ENCODE measurements around the gene GPATCH2L.

Gene GPATCH2L

GRCh38 chr14:76186308-76187027, 34.7 kb downstream of the GPATCH2L start:
- no peaks in the 10 kb centered on the region for H4K20me1 ChIP-seq (ENCODE audit: insufficient read depth, low read length)
- H2AFZ ChIP-seq (ENCODE audit: low read length): no peak overlapping the region
- H3K9me2 ChIP-seq (ENCODE audit: low read depth, low read length): no peaks in the 10 kb centered on the region
- no peaks in the 10 kb centered on the region for H3K27me3 ChIP-seq (ENCODE audit: insufficient read depth, low read length)
- no peak overlapping the region for H3K4me3 ChIP-seq (ENCODE audit: low read depth, low read length, poor library complexity, severe bottlenecking)
- TF ChIP-seq EZH2 (IDR thresholded peaks at IDR 0.05; ENCODE audit: borderline replicate concordance, low read length) (no peak), CTCF (IDR thresholded peaks at IDR 0.05; ENCODE audit: low read length) (no peak)
- no peak overlapping the region for H3K9ac ChIP-seq (ENCODE audit: low read length)
- peaks cover 72% of the 10 kb centered on the region for H3K36me3 ChIP-seq (ENCODE audit: insufficient read depth, low read length)
- no peaks in the 10 kb centered on the region for H3F3A ChIP-seq (ENCODE audit: insufficient read depth, low read length)
- no peak overlapping the region for H3K27ac ChIP-seq (ENCODE audit: low read depth, low read length, poor library complexity, severe bottlenecking)
- no peaks in the 10 kb centered on the region for H3K9me3 ChIP-seq (ENCODE audit: low read length)
- peaks cover 9% of the 10 kb centered on the region for H3K4me1 ChIP-seq (ENCODE audit: insufficient read depth, low read length, severe bottlenecking)
- H3K79me2 ChIP-seq (ENCODE audit: insufficient read depth, low read length): peaks cover 4% of the 10 kb centered on the region; the same call in 1 of the 2 replicates
- no peak overlapping the region for H3K4me2 ChIP-seq (ENCODE audit: low read length)

- H3K79me2 ChIP-seq (ENCODE audit: insufficient read depth, low read length): no peaks in the 10 kb centered on the region
- TF ChIP-seq CTCF (IDR thresholded peaks at IDR 0.05; ENCODE audit: low read length): no peak
- no peak for TF ChIP-seq EZH2 (IDR thresholded peaks at IDR 0.05; ENCODE audit: borderline replicate concordance, low read length)
- H3K4me2 ChIP-seq (ENCODE audit: low read length): no peak overlapping the region
These were observed 39.6 kb downstream of the GPATCH2L start for GRCh38 chr14:76191297-76191696.

GRCh38 chr14:76193696-76194095, 42.0 kb downstream of the GPATCH2L start:
- H3K79me2 ChIP-seq (ENCODE audit: insufficient read depth, low read length): no peaks in the 10 kb centered on the region
- TF ChIP-seq EZH2 (IDR thresholded peaks at IDR 0.05; ENCODE audit: borderline replicate concordance, low read length) (no peak), CTCF (IDR thresholded peaks at IDR 0.05; ENCODE audit: low read length) (no peak)
- H3K4me2 ChIP-seq (ENCODE audit: low read length): no peak overlapping the region
- no peaks in the 10 kb centered on the region for H3K9me2 ChIP-seq (ENCODE audit: low read depth, low read length)
- peaks cover 31% of the 10 kb centered on the region for H3K4me1 ChIP-seq (ENCODE audit: insufficient read depth, low read length, severe bottlenecking)
- H3K27me3 ChIP-seq (ENCODE audit: insufficient read depth, low read length): no peaks in the 10 kb centered on the region
- no peak overlapping the region for H3K9ac ChIP-seq (ENCODE audit: low read length)
- H3K4me3 ChIP-seq (ENCODE audit: low read depth, low read length, poor library complexity, severe bottlenecking): no peak overlapping the region
- H4K20me1 ChIP-seq (ENCODE audit: insufficient read depth, low read length): no peaks in the 10 kb centered on the region
- H3K9me3 ChIP-seq (ENCODE audit: low read length): no peaks in the 10 kb centered on the region
- H2AFZ ChIP-seq (ENCODE audit: low read length): no peak overlapping the region
- H3K27ac ChIP-seq (ENCODE audit: low read depth, low read length, poor library complexity, severe bottlenecking): no peak overlapping the region
- H3F3A ChIP-seq (ENCODE audit: insufficient read depth, low read length): no peaks in the 10 kb centered on the region
- H3K36me3 ChIP-seq (ENCODE audit: insufficient read depth, low read length): peaks cover 70% of the 10 kb centered on the region

More at GRCh38 chr14:76191297-76191696, 39.6 kb downstream of the GPATCH2L start:
- Histone ChIP-seq H3K36me3 (ENCODE audit: insufficient read depth, low read length) (peaks cover 67% of the 10 kb centered on the region), H4K20me1 (ENCODE audit: insufficient read depth, low read length) (no peaks in the 10 kb centered on the region), H3K9me3 (ENCODE audit: low read length) (no peaks in the 10 kb centered on the region), H3K4me1 (ENCODE audit: insufficient read depth, low read length, severe bottlenecking) (peaks cover 31% of the 10 kb centered on the region), H3F3A (ENCODE audit: insufficient read depth, low read length) (no peaks in the 10 kb centered on the region), H3K27me3 (ENCODE audit: insufficient read depth, low read length) (no peaks in the 10 kb centered on the region), H3K9me2 (ENCODE audit: low read depth, low read length) (no peaks in the 10 kb centered on the region), H3K27ac (ENCODE audit: low read depth, low read length, poor library complexity, severe bottlenecking) (no peak overlapping the region), H3K9ac (ENCODE audit: low read length) (no peak overlapping the region), H2AFZ (ENCODE audit: low read length) (no peak overlapping the region), H3K4me3 (ENCODE audit: low read depth, low read length, poor library complexity, severe bottlenecking) (no peak overlapping the region)

All from OCI-LY1 (cell line).